ENCODE data around the gene ANKS1A. TPM values are rescaled to one million over a fixed set of nuclear protein-coding genes. Genes with fewer than 3 reads are reported as not detected.

ANKS1A gene
- polyA plus RNA-seq, 1 of the 3 experiments (the other 2 are of a cell fraction): 7.6 TPM

DNA sequence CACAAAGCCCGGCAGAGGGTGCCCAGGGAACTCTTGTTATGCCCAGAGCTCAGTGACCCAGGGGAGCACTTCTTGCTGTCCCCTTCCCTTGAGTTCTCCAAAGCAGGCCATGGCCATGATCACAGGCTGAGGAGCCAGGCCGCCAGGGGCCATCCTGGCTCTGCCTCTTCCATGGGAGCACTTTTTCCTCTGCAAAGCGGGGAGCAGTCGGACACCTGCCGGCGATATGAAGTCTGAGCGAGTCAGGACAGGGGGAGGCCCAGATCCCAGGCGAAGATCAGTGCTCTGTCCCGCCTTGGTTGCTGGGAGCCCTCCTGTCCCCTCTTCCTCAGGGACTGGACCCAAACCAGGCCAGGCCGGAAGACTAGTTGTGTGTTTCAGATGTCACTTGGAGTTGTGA lies 184.2 kb downstream of the ANKS1A start (continued):
- TF ChIP-seq, protein P1, sequence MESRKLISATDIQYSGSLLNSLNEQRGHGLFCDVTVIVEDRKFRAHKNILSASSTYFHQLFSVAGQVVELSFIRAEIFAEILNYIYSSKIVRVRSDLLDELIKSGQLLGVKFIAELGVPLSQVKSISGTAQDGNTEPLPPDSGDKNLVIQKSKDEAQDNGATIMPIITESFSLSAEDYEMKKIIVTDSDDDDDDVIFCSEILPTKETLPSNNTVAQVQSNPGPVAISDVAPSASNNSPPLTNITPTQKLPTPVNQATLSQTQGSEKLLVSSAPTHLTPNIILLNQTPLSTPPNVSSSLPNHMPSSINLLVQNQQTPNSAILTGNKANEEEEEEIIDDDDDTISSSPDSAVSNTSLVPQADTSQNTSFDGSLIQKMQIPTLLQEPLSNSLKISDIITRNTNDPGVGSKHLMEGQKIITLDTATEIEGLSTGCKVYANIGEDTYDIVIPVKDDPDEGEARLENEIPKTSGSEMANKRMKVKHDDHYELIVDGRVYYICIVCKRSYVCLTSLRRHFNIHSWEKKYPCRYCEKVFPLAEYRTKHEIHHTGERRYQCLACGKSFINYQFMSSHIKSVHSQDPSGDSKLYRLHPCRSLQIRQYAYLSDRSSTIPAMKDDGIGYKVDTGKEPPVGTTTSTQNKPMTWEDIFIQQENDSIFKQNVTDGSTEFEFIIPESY (IDR thresholded peaks at IDR 0.05; ENCODE audit: borderline replicate concordance, low read depth): no peak
- no peak for TF ChIP-seq SMC3 (IDR thresholded peaks at IDR 0.05; ENCODE audit: low read depth, low read length)
- TF ChIP-seq, protein P2, sequence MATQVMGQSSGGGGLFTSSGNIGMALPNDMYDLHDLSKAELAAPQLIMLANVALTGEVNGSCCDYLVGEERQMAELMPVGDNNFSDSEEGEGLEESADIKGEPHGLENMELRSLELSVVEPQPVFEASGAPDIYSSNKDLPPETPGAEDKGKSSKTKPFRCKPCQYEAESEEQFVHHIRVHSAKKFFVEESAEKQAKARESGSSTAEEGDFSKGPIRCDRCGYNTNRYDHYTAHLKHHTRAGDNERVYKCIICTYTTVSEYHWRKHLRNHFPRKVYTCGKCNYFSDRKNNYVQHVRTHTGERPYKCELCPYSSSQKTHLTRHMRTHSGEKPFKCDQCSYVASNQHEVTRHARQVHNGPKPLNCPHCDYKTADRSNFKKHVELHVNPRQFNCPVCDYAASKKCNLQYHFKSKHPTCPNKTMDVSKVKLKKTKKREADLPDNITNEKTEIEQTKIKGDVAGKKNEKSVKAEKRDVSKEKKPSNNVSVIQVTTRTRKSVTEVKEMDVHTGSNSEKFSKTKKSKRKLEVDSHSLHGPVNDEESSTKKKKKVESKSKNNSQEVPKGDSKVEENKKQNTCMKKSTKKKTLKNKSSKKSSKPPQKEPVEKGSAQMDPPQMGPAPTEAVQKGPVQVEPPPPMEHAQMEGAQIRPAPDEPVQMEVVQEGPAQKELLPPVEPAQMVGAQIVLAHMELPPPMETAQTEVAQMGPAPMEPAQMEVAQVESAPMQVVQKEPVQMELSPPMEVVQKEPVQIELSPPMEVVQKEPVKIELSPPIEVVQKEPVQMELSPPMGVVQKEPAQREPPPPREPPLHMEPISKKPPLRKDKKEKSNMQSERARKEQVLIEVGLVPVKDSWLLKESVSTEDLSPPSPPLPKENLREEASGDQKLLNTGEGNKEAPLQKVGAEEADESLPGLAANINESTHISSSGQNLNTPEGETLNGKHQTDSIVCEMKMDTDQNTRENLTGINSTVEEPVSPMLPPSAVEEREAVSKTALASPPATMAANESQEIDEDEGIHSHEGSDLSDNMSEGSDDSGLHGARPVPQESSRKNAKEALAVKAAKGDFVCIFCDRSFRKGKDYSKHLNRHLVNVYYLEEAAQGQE (IDR thresholded peaks at IDR 0.05; ENCODE audit: low read depth, low read length): no peak
- no peak for TF ChIP-seq YY1 (IDR thresholded peaks at IDR 0.05; ENCODE audit: low read depth)
- TF ChIP-seq GABPA (IDR thresholded peaks at IDR 0.05; ENCODE audit: low read depth): no peak
- no peak for TF ChIP-seq RFX5 (IDR thresholded peaks at IDR 0.05; ENCODE audit: low read length)
- no peak for TF ChIP-seq TCF12 (IDR thresholded peaks at IDR 0.05)
- TF ChIP-seq JUND (IDR thresholded peaks at IDR 0.05): no peak

DNA sequence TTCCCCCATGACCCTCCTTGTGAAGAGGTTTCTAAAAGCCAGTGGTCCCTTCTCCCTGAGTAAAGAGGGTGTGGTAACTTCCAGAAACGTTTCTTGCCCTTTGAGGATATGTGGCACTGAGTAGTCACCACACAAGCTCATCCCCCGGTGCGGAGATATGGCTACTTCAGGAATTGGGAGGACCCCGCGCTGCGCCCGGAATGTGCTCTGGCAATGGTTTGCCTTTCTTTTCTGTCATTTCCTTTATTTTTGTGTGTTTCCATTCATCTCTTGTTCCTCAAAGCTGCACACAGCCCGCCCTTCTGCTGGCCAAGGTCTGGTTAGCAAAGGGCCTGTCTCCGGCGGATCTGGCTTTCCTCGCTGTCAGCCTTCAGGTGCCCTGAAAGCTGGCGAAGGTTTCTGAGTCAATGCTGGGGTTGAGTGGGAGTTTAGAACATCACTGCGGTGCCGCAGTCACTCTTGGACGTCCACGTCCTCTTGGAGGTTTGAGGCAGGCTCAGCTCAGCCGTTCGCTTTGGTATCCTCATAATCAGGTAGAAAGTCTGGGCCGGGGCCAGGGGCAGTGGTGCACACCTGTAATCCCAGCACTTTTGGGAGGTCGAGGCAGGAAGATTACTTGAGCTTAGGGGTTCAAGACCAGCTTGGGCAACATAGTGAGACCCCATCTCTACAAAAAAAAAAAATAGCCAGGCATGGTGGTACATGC lies 184.9 kb downstream of the ANKS1A start:
- Histone ChIP-seq H3K9me3 (no peaks in the 10 kb centered on the region), H3K36me3 (replicated peaks in 1 of 2; ENCODE audit: control insufficient read depth in 1 of 2, insufficient read depth in 2 of 2, low read length in 1 of 2) (peaks cover 0 to 9% of the 10 kb centered on the region in 2 experiments), H3K27ac (ENCODE audit: low read depth in 2 of 2, low read length in 1 of 2) (no peak overlapping the region), H4K20me1 (ENCODE audit: insufficient read depth) (no peaks in the 10 kb centered on the region), H3K27me3 (ENCODE audit: insufficient read depth) (no peaks in the 10 kb centered on the region), H3F3A (replicated peaks; ENCODE audit: insufficient read depth) (no peaks in the 10 kb centered on the region), H3K9me2 (no peaks in the 10 kb centered on the region), H2AFZ (ENCODE audit: low read depth) (no peak overlapping the region), H3K9ac (no peak overlapping the region), H3K79me2 (ENCODE audit: insufficient read depth) (no peaks in the 10 kb centered on the region), H3K4me2 (no peak overlapping the region), H3K4me1 (ENCODE audit: control insufficient read depth in 1 of 2, insufficient read depth in 2 of 2, low read depth in 1 of 2, low read length in 1 of 2) (no peaks in the 10 kb centered on the region), H3K4me3 (ENCODE audit: low read depth in 2 of 2, low read length in 1 of 2) (no peak overlapping the region)
- WGBS (ENCODE audit: low lambda C conversion rate): 90% methylated on average over 20 of the region's 20 CpGs
- ChIA-PET CTCF (interaction anchor here (1.1 to 1.6 kb wide), 2 partner anchors 11 to 167 kb away, joined by 3 read pairs; no protein-coding TSS in a partner anchor), POLR2A (no interaction called here)
- DNase-seq: no peak
- no peak for TF ChIP-seq EP300 (IDR thresholded peaks at IDR 0.05; ENCODE audit: borderline replicate concordance in 1 of 2, low read depth in 1 of 2, low read length in 1 of 2)
- TF ChIP-seq, protein P3, sequence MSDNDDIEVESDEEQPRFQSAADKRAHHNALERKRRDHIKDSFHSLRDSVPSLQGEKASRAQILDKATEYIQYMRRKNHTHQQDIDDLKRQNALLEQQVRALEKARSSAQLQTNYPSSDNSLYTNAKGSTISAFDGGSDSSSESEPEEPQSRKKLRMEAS (IDR thresholded peaks at IDR 0.05; ENCODE audit: low read depth): no peak
- no peak for TF ChIP-seq RCOR1 (IDR thresholded peaks at IDR 0.05; ENCODE audit: low read length)
- TF ChIP-seq, protein P4, sequence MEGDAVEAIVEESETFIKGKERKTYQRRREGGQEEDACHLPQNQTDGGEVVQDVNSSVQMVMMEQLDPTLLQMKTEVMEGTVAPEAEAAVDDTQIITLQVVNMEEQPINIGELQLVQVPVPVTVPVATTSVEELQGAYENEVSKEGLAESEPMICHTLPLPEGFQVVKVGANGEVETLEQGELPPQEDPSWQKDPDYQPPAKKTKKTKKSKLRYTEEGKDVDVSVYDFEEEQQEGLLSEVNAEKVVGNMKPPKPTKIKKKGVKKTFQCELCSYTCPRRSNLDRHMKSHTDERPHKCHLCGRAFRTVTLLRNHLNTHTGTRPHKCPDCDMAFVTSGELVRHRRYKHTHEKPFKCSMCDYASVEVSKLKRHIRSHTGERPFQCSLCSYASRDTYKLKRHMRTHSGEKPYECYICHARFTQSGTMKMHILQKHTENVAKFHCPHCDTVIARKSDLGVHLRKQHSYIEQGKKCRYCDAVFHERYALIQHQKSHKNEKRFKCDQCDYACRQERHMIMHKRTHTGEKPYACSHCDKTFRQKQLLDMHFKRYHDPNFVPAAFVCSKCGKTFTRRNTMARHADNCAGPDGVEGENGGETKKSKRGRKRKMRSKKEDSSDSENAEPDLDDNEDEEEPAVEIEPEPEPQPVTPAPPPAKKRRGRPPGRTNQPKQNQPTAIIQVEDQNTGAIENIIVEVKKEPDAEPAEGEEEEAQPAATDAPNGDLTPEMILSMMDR (IDR thresholded peaks at IDR 0.05): no peak
